Upper lobe of left lung (tissue), 4 donors: ENCODE measurements around the gene ATP12A.

Experiments
- POLR2AphosphoS5 ChIP-seq, 2 donors: sonication (generic); formaldehyde crosslinking; IDR thresholded peaks; one replicate each; pipeline ENCODE4 v1.5.1; 2017; ENCODE audit warnings: antibody characterized with exemption in 2 of 2
- TF ChIP-seq, protein P1 (sequence below), 6 experiments: fragments of 450-650 bp in 4 of 6; fragments of 200-600 bp in 2 of 6; sonication (generic) in 2 of 6; IDR thresholded peaks; one replicate each; pipeline ENCODE4 v1.5.1; 2016 to 2019; ENCODE audit warnings: antibody characterized with exemption in 6 of 6

DNA sequence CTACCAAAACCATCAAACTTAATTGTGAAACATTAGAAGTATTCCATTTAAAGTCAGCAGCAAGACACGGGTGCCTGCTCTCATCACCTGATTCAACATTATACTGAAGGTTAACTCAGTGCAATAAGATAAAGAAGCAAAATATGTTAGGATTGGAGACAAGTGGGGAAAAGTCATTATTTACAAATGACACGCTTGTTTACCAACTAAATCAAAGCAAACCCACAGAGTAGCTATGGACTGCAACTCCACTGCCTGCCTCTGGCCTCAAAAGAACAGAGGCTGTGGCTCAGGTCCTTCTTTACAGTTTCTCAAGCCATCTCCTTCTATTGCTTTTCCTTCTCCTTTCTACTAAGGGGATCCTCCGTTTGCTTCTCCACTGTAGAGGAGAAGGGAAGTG is 21.0 kb upstream of the ATP12A start:
- no peak for TF ChIP-seq POLR2AphosphoS5 (IDR thresholded peaks at IDR 0.05)
- TF ChIP-seq, protein P1, sequence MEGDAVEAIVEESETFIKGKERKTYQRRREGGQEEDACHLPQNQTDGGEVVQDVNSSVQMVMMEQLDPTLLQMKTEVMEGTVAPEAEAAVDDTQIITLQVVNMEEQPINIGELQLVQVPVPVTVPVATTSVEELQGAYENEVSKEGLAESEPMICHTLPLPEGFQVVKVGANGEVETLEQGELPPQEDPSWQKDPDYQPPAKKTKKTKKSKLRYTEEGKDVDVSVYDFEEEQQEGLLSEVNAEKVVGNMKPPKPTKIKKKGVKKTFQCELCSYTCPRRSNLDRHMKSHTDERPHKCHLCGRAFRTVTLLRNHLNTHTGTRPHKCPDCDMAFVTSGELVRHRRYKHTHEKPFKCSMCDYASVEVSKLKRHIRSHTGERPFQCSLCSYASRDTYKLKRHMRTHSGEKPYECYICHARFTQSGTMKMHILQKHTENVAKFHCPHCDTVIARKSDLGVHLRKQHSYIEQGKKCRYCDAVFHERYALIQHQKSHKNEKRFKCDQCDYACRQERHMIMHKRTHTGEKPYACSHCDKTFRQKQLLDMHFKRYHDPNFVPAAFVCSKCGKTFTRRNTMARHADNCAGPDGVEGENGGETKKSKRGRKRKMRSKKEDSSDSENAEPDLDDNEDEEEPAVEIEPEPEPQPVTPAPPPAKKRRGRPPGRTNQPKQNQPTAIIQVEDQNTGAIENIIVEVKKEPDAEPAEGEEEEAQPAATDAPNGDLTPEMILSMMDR (IDR thresholded peaks at IDR 0.05), result no peak
